Measurements from ENCODE around the gene SLAMF9. TPM values are rescaled to one million over a fixed set of nuclear protein-coding genes. Genes with fewer than 3 reads are reported as not detected.

Gene SLAMF9
- total RNA-seq, 1 experiment from 2014 or later: not detected

GRCh38 chr1:159921700-159922504 lies 32.1 kb downstream of the SLAMF9 start:
- no peak overlapping the region for H3K4me3 Mint-ChIP-seq
- CTCF ChIA-PET: interaction anchor here (0.9 to 5.9 kb wide), 7 partner anchors 24 to 136 kb away, joined by 3 to 64 read pairs (median 9); no protein-coding TSS in a partner anchor

More at GRCh38 chr1:159921700-159922504, 32.1 kb downstream of the SLAMF9 start:
- H3K27ac Mint-ChIP-seq: no peak overlapping the region
- no peak for DNase-seq (ENCODE audit: low spot score)
- POLR2A ChIA-PET: no interaction called here
- peaks cover 29% of the 10 kb centered on the region for H3K4me1 Mint-ChIP-seq
- TF ChIP-seq SMAD3 (CRISPR knock-in tag; IDR thresholded peaks at IDR 0.05; ENCODE audit: borderline replicate concordance) (no peak), NR3C1 (CRISPR knock-in tag; conservative IDR thresholded peaks at IDR 0.05; ENCODE audit: low read depth) (no peak), ARID4B (CRISPR knock-in tag; IDR thresholded peaks at IDR 0.05; ENCODE audit: borderline replicate concordance) (no peak), ZNF317 (CRISPR knock-in tag; IDR thresholded peaks at IDR 0.05; ENCODE audit: borderline replicate concordance, low read depth) (no peak), PRDM15 (CRISPR knock-in tag; IDR thresholded peaks at IDR 0.05) (no peak), TCF7 (CRISPR knock-in tag; IDR thresholded peaks at IDR 0.05; ENCODE audit: low read depth) (no peak), ATF6 (CRISPR knock-in tag; IDR thresholded peaks at IDR 0.05) (no peak), ATF1 (CRISPR knock-in tag; IDR thresholded peaks at IDR 0.05) (no peak), TEAD4 (CRISPR knock-in tag; IDR thresholded peaks at IDR 0.05) (no peak), JAZF1 (CRISPR knock-in tag; IDR thresholded peaks at IDR 0.05) (no peak), ZNF423 (CRISPR knock-in tag; IDR thresholded peaks at IDR 0.05) (no peak), TEAD1 (CRISPR knock-in tag; IDR thresholded peaks at IDR 0.05) (no peak), PRRX2 (CRISPR knock-in tag; IDR thresholded peaks at IDR 0.05) (no peak)
- TF ChIP-seq, protein P1, sequence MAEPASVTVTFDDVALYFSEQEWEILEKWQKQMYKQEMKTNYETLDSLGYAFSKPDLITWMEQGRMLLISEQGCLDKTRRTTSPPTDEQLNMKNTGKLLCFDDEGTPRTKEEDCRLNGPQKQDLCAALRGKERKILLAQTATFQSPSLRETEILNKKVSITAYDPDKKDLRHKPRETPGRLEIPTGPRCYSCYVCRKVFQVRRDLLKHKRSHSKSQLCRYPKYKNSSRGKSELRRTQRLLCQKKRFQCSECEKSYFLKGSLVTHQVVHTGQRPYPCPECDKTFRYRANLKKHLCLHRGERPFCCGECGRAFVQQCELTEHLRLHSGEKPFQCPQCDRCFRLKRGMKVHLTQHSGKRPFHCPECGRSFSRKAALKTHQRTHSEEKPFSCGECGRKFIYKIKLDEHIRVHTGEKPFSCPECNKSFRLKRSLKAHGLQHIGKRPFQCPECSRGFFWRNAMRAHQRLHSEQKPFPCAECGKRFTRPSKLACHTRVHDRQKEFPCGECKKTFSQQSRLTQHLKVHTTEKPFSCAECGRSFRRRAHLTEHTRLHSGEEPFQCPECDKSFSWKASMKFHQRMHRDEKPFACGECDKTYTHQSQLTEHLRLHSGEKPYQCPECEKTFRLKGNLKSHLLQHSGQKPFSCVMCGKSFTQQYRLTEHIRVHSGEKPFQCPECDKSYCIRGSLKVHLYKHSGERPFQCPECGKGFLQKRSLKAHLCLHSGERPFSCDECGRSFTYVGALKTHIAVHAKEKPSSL (CRISPR knock-in tag; conservative IDR thresholded peaks at IDR 0.05): no peak
- TF ChIP-seq, protein P2, sequence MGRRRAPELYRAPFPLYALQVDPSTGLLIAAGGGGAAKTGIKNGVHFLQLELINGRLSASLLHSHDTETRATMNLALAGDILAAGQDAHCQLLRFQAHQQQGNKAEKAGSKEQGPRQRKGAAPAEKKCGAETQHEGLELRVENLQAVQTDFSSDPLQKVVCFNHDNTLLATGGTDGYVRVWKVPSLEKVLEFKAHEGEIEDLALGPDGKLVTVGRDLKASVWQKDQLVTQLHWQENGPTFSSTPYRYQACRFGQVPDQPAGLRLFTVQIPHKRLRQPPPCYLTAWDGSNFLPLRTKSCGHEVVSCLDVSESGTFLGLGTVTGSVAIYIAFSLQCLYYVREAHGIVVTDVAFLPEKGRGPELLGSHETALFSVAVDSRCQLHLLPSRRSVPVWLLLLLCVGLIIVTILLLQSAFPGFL (CRISPR knock-in tag; IDR thresholded peaks at IDR 0.05; ENCODE audit: borderline replicate concordance): no peak
- peaks cover 18% of the 10 kb centered on the region for H3K27me3 Mint-ChIP-seq (ENCODE audit: low read depth)
- H3K36me3 Mint-ChIP-seq: peaks cover 7% of the 10 kb centered on the region
- H3K9me3 Mint-ChIP-seq: no peaks in the 10 kb centered on the region
- ATAC-seq: no peak
